Glutamatergic neuron (in vitro differentiated cells): ENCODE measurements around the gene CAPN8. TPM values are rescaled to one million over a fixed set of nuclear protein-coding genes. Genes with fewer than 3 reads are reported as not detected.
"Not testable (repeated sequence)": the region's sequence is repeated elsewhere in the genome, so short reads cannot be mapped to it uniquely, and the experiment has no call there.

Experiments
- DNase-seq: peaks from one replicate; pipeline ENCODE4 v3.0.0; 2022
- H3K27ac Mint-ChIP-seq: one replicate; pipeline ENCODE4 v1.8.0; 2020; ENCODE audit warnings: mild to moderate bottlenecking, mixed read lengths, inconsistent platforms; ENCODE audit not compliant: unreplicated experiment
- H3K27me3 Mint-ChIP-seq: one replicate; pipeline ENCODE4 v1.8.0; 2020; ENCODE audit warnings: mild to moderate bottlenecking, moderate library complexity, mixed read lengths, inconsistent platforms; ENCODE audit not compliant: unreplicated experiment
- H3K36me3 Mint-ChIP-seq: one replicate; pipeline ENCODE4 v1.8.0; 2020; ENCODE audit warnings: mild to moderate bottlenecking, mixed read lengths, inconsistent platforms; ENCODE audit not compliant: unreplicated experiment
- H3K4me1 Mint-ChIP-seq: one replicate; pipeline ENCODE4 v1.8.0; 2020; ENCODE audit warnings: mild to moderate bottlenecking, low read depth, mixed read lengths, inconsistent platforms; ENCODE audit not compliant: unreplicated experiment
- H3K4me3 Mint-ChIP-seq: one replicate; pipeline ENCODE4 v1.8.0; 2020; ENCODE audit warnings: mild to moderate bottlenecking, mixed read lengths, inconsistent platforms; ENCODE audit not compliant: unreplicated experiment
- H3K9me3 Mint-ChIP-seq: one replicate; pipeline ENCODE4 v1.8.0; 2020; ENCODE audit warnings: mild to moderate bottlenecking, moderate library complexity, mixed read lengths, inconsistent platforms; ENCODE audit not compliant: unreplicated experiment
- total RNA-seq: library from RNA; stranded (reverse); fragmentation: NEBNext Ultra II Directional; extraction: Animal tissue kit (Norgen Biotek cat#: 25700); gene quantifications from one replicate; pipeline ENCODE4 v1.2.1, GENCODE V29; 2021; ENCODE audit not compliant: unreplicated experiment
- TF ChIP-seq, protein P1 (sequence below): fragments of 200-600 bp; sonication (generic); IDR thresholded peaks from one replicate; pipeline ENCODE4 v1.5.0; 2021; ENCODE audit not compliant: partially characterized antibody, unreplicated experiment

The CAPN8 gene
- total RNA-seq, 1 donor from 2014 or later: not detected

DNA sequence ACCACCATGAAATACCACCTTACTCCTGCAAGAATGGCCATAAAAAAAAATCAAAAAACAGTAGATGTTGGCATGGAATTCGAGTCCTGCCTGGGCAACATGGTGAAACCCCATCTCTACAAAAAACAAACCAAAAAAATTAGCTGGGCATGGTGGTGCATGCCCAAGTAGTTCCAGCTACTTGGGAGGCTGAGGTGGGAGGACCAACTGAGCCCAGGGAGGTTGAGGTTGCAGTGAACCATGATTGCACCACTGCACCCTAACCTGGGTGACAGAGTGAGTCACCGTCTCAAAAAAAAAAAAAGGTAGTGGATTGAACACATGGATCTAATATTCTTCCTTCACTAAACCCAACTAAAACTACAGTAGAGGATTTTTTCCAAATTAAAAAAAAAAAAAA, 146.4 kb downstream of the CAPN8 start:
- H3K9me3 Mint-ChIP-seq: peaks cover 3% of the 10 kb centered on the region

DNA sequence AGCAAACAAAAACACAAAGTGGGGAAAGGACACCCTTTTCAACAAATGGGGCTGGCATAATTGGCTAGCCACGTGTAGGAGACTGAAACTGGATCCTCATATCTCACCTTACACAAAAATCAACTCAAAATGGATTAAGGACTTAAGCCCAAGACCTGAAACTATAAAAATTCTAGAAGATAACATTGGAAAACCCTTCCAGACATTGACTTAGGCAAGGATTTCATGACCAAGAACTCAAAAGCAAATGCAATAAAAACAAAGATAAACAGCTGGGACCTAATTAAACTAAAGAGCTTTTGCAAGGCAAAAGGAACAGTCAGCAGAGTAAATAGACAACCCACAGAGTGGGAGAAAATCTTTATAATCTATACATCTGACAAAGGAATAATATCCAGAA, 146.9 kb downstream of the CAPN8 start:
- not testable (repeated sequence) for H3K4me3 Mint-ChIP-seq, H3K9me3 Mint-ChIP-seq, DNase-seq, H3K4me1 Mint-ChIP-seq, H3K36me3 Mint-ChIP-seq, H3K27me3 Mint-ChIP-seq, H3K27ac Mint-ChIP-seq

More for the DNA sequence above, 146.4 kb downstream of the CAPN8 start:
- peaks cover 5% of the 10 kb centered on the region for H3K4me1 Mint-ChIP-seq
- H3K27me3 Mint-ChIP-seq: peaks cover 2% of the 10 kb centered on the region
- TF ChIP-seq, protein P1, sequence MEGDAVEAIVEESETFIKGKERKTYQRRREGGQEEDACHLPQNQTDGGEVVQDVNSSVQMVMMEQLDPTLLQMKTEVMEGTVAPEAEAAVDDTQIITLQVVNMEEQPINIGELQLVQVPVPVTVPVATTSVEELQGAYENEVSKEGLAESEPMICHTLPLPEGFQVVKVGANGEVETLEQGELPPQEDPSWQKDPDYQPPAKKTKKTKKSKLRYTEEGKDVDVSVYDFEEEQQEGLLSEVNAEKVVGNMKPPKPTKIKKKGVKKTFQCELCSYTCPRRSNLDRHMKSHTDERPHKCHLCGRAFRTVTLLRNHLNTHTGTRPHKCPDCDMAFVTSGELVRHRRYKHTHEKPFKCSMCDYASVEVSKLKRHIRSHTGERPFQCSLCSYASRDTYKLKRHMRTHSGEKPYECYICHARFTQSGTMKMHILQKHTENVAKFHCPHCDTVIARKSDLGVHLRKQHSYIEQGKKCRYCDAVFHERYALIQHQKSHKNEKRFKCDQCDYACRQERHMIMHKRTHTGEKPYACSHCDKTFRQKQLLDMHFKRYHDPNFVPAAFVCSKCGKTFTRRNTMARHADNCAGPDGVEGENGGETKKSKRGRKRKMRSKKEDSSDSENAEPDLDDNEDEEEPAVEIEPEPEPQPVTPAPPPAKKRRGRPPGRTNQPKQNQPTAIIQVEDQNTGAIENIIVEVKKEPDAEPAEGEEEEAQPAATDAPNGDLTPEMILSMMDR: no peak
- no peak overlapping the region for H3K27ac Mint-ChIP-seq
- no peaks in the 10 kb centered on the region for H3K36me3 Mint-ChIP-seq
- no peak overlapping the region for H3K4me3 Mint-ChIP-seq
- no peak for DNase-seq

DNA sequence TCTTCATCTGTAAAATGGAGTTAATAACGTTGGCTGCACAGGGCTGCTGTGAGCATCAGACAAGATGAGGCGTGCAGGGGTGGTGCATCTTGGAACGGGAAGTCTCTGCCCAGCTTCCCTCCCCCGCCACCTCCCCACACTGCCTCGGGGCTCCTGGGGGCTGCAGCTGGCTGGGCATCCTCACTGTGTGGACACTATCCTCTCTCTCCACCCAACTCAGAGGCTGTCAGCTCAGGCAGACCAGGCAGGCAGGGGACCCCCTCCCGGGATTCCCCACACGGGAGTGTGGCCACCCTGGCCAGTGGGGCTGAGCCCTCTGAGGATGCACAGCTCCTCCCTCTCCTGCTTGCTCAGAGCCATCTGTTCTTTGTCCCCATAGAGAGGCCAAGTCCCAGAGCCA, 149.6 kb downstream of the CAPN8 start:
- Mint-ChIP-seq H3K4me3 (no peak overlapping the region), H3K36me3 (no peaks in the 10 kb centered on the region), H3K4me1 (peaks cover 5% of the 10 kb centered on the region), H3K27ac (no peak overlapping the region), H3K27me3 (peaks cover 2% of the 10 kb centered on the region), H3K9me3 (peaks cover 3% of the 10 kb centered on the region)
- DNase-seq: no peak
- TF ChIP-seq, protein P1: no peak

DNA sequence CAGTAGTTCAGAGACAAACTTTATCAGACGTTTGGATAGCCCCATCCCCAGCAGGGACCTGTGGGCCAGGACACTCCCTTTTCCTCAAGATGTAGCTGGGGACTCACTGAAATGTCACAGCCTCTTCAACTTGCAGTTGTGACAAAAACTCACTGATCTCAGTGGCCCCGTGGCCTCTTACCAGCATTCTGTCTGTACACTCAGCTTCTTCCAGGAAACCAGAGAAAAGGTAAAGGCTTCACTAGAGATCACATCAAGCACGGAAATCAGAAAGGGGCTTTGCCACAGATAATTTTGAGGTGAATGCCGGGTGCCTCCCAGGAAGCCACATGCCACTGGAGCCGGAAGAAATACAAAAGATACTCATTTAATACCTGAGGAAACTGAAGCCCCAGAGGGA, 150.1 kb downstream of the CAPN8 start:
- H3K27ac Mint-ChIP-seq: no peak overlapping the region
- no peak for DNase-seq
- peaks cover 5% of the 10 kb centered on the region for H3K4me1 Mint-ChIP-seq
- TF ChIP-seq, protein P1: no peak
- H3K9me3 Mint-ChIP-seq: peaks cover 3% of the 10 kb centered on the region
- H3K36me3 Mint-ChIP-seq: no peaks in the 10 kb centered on the region
- H3K4me3 Mint-ChIP-seq: no peak overlapping the region
- H3K27me3 Mint-ChIP-seq: peaks cover 2% of the 10 kb centered on the region

DNA sequence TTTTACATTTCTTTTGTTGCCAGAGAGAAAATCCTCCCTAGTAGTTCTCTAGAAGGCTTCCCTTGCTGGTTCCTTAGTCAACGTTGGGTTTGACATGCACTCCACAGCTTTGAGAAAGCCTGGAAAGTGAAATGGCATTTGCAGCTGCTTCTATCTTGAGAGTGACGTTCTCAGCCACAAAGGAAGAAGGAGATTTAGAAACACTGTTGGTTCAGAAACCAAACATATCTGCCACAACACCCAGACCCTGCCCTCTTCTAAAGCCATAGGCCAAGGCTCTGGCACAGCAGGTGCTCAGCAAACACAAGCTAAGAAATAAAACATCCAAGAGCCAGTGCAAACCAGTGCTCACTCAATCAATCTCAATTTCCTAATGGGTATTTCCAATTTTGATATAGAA, 150.9 kb downstream of the CAPN8 start:
- TF ChIP-seq, protein P1: no peak
- no peak overlapping the region for H3K27ac Mint-ChIP-seq
- DNase-seq: no peak
- peaks cover 2% of the 10 kb centered on the region for H3K27me3 Mint-ChIP-seq
- H3K36me3 Mint-ChIP-seq: no peaks in the 10 kb centered on the region
- H3K9me3 Mint-ChIP-seq: peaks cover 3% of the 10 kb centered on the region
- H3K4me1 Mint-ChIP-seq: peaks cover 5% of the 10 kb centered on the region
- H3K4me3 Mint-ChIP-seq: no peak overlapping the region

DNA sequence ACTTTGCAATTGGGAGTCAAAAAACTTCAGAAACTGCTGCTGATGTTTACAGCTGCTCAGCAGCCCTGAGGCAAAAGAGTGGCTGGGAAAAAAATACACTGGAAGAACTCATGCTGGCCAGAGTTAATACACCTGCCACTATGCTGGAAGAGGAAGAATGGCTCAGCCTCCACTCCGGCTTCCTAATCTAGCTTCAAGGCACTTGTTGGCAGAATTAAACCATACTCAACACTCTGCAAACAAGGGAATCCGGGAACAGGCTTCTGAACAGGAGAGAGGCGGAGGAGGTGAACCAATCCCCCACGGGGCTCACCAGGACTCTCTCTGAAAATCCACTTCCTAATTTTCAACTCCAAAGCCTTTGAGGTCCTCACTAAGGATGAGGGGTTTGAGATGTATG, 152.2 kb downstream of the CAPN8 start:
- H3K4me3 Mint-ChIP-seq: no peak overlapping the region
- TF ChIP-seq, protein P1: no peak
- H3K27me3 Mint-ChIP-seq: no peaks in the 10 kb centered on the region
- no peaks in the 10 kb centered on the region for H3K36me3 Mint-ChIP-seq
- peaks cover 15% of the 10 kb centered on the region for H3K4me1 Mint-ChIP-seq
- DNase-seq: no peak
- no peak overlapping the region for H3K27ac Mint-ChIP-seq
- peaks cover 2% of the 10 kb centered on the region for H3K9me3 Mint-ChIP-seq
